Activated CD8-positive, alpha-beta memory T cell treated with anti-CD3 and anti-CD28 coated beads, Interleukin-2, amount 50 U/mL, for 4 hours (primary cell): Measurements from ENCODE around the gene DIRAS1.

Experiments
- DNase-seq: peaks from one replicate; pipeline ENCODE4 v3.0.0-alpha.2; 2020

Gene DIRAS1

GRCh38 chr19:2720777-2721569 is at the start of gene DIRAS1:
DIRAS1 (minus strand) TSS chr19:2721372; CDS start chr19:2717806, 3,566 bp downstream.
- no peak for DNase-seq

- no peak for DNase-seq
Observed at GRCh38 chr19:2770055-2771013, 49.2 kb upstream of the DIRAS1 start.

- DNase-seq, result no peak
Observed at GRCh38 chr19:2769218-2769617, 48.0 kb upstream of the DIRAS1 start.

GRCh38 chr19:2768365-2769132 is 47.4 kb upstream of the DIRAS1 start:
- no peak for DNase-seq

- DNase-seq, result no peak
Observed at GRCh38 chr19:2767688-2768087, 46.5 kb upstream of the DIRAS1 start.

GRCh38 chr19:2766594-2767372 is 45.6 kb upstream of the DIRAS1 start:
- no peak for DNase-seq

- DNase-seq, result no peak
Observed at GRCh38 chr19:2765376-2765775, 44.2 kb upstream of the DIRAS1 start.

- DNase-seq, result no peak
Observed at GRCh38 chr19:2764945-2765344, 43.8 kb upstream of the DIRAS1 start.

GRCh38 chr19:2763687-2764086 is 42.5 kb upstream of the DIRAS1 start:
- no peak for DNase-seq

- no peak for DNase-seq
Observed at GRCh38 chr19:2762783-2763496, 41.8 kb upstream of the DIRAS1 start.

- no peak for DNase-seq
Observed at GRCh38 chr19:2761876-2762782, 41.0 kb upstream of the DIRAS1 start.

GRCh38 chr19:2761309-2761677 is 40.1 kb upstream of the DIRAS1 start:
- no peak for DNase-seq

GRCh38 chr19:2759965-2760364 is 38.8 kb upstream of the DIRAS1 start:
- DNase-seq, result no peak

GRCh38 chr19:2759362-2759761 is 38.2 kb upstream of the DIRAS1 start:
- DNase-seq, result no peak

GRCh38 chr19:2758601-2759313 is 37.6 kb upstream of the DIRAS1 start:
- no peak for DNase-seq

GRCh38 chr19:2756921-2757881 is 36.0 kb upstream of the DIRAS1 start:
- no peak for DNase-seq

GRCh38 chr19:2756477-2756876 is 35.3 kb upstream of the DIRAS1 start:
- DNase-seq, result no peak

- DNase-seq, result no peak
Observed at GRCh38 chr19:2755811-2756210, 34.6 kb upstream of the DIRAS1 start.

GRCh38 chr19:2755448-2755705 is 34.2 kb upstream of the DIRAS1 start:
- DNase-seq, result no peak
